Measurements from ENCODE around the gene XRCC2.
"Not testable (repeated sequence)": the region's sequence is repeated elsewhere in the genome, so short reads cannot be mapped to it uniquely, and the experiment has no call there.

XRCC2 gene

GRCh38 chr7:152675759-152676636 is at the start of gene XRCC2:
Gene XRCC2 (minus strand): TSS chr7:152676141. CDS start chr7:152676079, 62 bp downstream.
- peak; percentile 82 for DNase-seq (ENCODE audit: low read depth)

DNA sequence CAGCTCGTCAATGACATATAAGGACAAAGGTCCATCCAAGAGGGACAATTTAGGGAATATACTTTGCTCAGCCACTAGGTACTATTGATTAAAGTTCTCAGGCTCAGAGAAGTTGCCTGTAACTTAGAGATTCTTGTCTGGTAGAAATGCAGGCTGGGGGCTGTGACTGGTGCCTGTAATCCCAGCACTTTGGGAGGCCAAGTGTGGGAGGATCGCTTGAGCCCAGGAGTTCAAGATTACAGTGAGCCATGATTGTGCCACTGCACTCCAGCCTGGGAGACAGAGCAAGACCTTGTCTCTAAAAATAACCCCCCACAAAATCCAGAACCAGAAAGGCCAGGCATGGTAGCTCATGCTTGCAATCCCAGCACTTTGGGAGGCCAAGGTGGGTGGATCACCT is 47.4 kb upstream of the XRCC2 start:
- DNase-seq (ENCODE audit: low read depth) = no peak

- not testable (repeated sequence) for DNase-seq (ENCODE audit: low read depth)
These were observed 36.6 kb upstream of the XRCC2 start for GRCh38 chr7:152712412-152713042.

DNA sequence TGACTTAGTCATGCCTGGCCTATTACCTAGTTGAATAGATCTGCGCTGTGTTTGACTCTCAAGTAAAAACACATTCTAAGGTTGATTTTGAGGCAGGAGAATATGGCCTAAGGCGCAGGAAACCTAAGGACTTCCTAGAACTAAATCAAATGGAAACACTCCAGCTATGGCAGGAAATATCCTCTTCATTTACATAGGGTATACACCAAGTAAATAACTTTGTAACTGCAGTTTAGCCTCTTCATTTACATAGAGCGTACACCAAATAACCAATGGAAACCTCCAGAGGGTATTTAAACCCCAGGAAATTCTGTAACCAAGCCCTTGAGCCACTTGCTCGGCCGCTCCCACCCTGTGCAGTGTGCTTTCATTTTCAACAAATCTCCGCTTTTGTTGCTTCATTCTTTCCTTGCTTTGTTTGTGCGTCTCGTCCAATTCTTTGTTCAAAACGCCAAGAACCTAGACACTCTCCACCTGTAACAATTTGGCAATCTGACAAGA is 35.6 kb upstream of the XRCC2 start:
- DNase-seq (ENCODE audit: low read depth) = no peak

- DNase-seq (ENCODE audit: low read depth) = no peak
These were observed 34.2 kb upstream of the XRCC2 start for GRCh38 chr7:152710153-152710442.

- DNase-seq (ENCODE audit: low read depth) = no peak
These were observed 33.6 kb upstream of the XRCC2 start for GRCh38 chr7:152709287-152710152.

- no peak for DNase-seq (ENCODE audit: low read depth)
These were observed 28.9 kb upstream of the XRCC2 start for GRCh38 chr7:152704796-152705384.

DNA sequence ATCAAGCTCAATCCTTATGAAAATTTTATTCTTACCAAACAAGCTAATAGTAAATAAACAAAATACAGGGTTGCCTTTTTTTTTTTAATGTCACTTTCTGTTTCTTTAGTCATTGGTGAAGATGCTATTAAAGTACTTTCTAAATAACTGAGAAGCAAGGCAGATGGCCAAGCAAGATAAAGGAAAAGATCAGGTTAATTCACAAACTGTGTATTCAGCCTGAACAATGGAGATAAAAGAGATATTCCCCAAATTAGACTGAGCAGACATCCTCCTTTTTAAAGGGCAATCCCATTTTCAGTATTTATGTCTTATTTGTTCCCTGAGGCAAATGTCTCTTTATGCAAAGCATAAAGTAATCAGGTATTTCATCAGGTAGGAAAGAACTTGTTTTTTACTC is 23.1 kb upstream of the XRCC2 start:
- DNase-seq (ENCODE audit: low read depth) = no peak

- DNase-seq (ENCODE audit: low read depth) = not testable (repeated sequence)
These were observed 21.5 kb upstream of the XRCC2 start for GRCh38 chr7:152697268-152697974.

- not testable (repeated sequence) for DNase-seq (ENCODE audit: low read depth)
These were observed 16.3 kb upstream of the XRCC2 start for GRCh38 chr7:152692196-152692595.

- no peak for DNase-seq (ENCODE audit: low read depth)
These were observed 7.4 kb upstream of the XRCC2 start for GRCh38 chr7:152683297-152683696.

- no peak for DNase-seq (ENCODE audit: low read depth)
These were observed 2.1 kb upstream of the XRCC2 start for GRCh38 chr7:152677808-152678670.

- no peak for DNase-seq (ENCODE audit: low read depth)
These were observed 832 bp downstream of the XRCC2 start for GRCh38 chr7:152674860-152675758.

DNA sequence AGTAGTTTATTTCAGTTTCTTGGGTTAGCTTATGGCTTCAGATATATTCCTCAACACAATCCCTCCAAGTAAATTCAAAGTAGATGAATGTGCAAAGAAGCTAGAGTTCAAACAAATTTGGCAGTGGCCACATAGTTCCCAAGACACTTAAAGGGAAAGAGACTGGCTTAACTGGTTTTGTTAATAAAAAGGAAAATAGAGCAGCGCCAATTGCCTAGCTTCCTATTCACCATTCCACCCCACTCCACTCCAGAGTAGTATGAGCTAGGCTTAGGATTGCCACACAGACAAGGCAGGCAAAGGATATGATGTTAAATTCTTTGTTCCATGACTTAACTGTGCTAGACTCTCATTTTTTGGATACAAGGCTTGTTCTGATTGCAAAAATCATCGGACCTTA is 2.0 kb downstream of the XRCC2 start:
- no peak for DNase-seq (ENCODE audit: low read depth)

DNA sequence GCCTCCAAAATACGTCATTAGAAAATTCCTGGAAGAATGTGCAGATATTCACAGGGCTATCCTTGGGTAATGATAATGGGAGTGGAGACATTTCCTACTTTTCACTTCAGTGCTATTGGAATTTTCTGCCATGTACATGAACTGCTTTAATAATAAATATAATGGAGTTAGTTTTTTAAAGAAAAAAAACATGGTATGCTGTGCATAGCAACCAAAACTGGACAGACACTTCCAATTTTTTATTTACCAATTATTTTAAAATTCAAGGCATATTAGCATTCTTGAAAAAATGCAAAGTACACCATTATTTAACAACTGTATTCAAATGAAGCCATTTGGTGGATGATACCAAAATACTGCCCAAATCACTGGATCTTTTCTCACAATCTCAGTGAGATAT is 3.3 kb downstream of the XRCC2 start:
- no peak for DNase-seq (ENCODE audit: low read depth)

DNA sequence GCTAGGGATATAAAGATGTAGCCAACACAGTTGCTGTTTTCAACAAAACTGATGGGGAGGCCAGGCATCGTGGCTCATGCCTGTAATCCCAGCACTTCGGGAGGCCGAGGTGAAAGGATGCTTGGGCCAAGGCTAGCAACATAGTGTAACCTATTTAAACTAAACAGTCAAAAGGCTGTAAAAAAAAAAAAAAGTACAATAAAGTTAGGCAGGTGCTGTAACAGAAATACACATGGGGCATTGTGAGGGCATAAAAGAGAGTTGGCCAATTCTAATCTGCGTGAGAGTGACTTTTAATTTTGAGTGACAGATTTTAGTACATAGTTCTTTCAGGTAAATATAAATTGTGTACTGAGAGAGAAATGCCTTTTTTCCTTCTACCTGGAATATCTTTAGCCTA is 6.2 kb downstream of the XRCC2 start:
- DNase-seq (ENCODE audit: low read depth) = no peak

GRCh38 chr7:152668975-152669374 is 7.0 kb downstream of the XRCC2 start:
- no peak for DNase-seq (ENCODE audit: low read depth)

GRCh38 chr7:152667958-152668357 is 8.0 kb downstream of the XRCC2 start:
- DNase-seq (ENCODE audit: low read depth) = no peak

GRCh38 chr7:152666078-152666477 is 9.9 kb downstream of the XRCC2 start:
- no peak for DNase-seq (ENCODE audit: low read depth)

Measured in GM04504 (cell line).